WI38 (cell line): ENCODE data around the gene GP9.

Experiments
- H3K4me3 ChIP-seq: 2 replicates; pipeline ENCODE4 v1.5.1; 2011; ENCODE audit warnings: low read depth, mild to moderate bottlenecking, control low read depth, low read length
- CTCF ChIP-seq: IDR thresholded peaks from 2 replicates; pipeline ENCODE4 v1.5.1; 2012; ENCODE audit warnings: low read depth, mild to moderate bottlenecking, control low read depth, low read length

The GP9 gene

GRCh38 chr3:129034642-129035041 lies 25.9 kb upstream of the GP9 start:
- no peak overlapping the region for H3K4me3 ChIP-seq

GRCh38 chr3:129035360-129036221 lies 25.0 kb upstream of the GP9 start:
- TF ChIP-seq CTCF, result no peak

More at GRCh38 chr3:129034642-129035041, 25.9 kb upstream of the GP9 start:
- TF ChIP-seq CTCF, result no peak

GRCh38 chr3:129036222-129037092 lies 24.1 kb upstream of the GP9 start:
- no peak for TF ChIP-seq CTCF
- H3K4me3 ChIP-seq, result no peak overlapping the region

More at GRCh38 chr3:129035360-129036221, 25.0 kb upstream of the GP9 start:
- H3K4me3 ChIP-seq, result no peak overlapping the region

- no peak for TF ChIP-seq CTCF
- no peak overlapping the region for H3K4me3 ChIP-seq
Observed at GRCh38 chr3:129037093-129037419, 23.5 kb upstream of the GP9 start.

GRCh38 chr3:129038121-129038855 lies 22.3 kb upstream of the GP9 start:
- H3K4me3 ChIP-seq, result no peak overlapping the region
- no peak for TF ChIP-seq CTCF

- no peak for TF ChIP-seq CTCF
- no peak overlapping the region for H3K4me3 ChIP-seq
Observed at GRCh38 chr3:129039271-129040038, 21.1 kb upstream of the GP9 start.
